ENCODE data around the gene HPF1.

DNA sequence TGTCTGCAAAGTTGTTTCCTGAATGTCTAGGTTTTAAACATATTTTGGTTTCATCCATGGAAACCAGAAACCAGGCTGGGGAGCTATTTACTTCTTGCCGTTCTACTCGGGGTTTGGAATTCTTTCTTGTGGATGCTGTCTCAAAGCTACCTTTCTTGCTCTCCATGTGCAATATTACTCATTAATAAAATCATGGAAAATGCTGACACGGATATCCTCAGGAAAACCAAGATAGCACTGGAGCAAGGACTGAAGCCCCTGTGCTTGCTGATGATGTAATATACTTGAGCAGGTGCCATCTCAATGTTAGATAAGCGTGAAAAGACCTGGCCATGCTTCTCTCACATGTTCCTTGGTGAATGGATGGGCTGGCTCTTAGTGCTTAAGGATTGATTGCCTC lies 41.5 kb upstream of the HPF1 start:
- TF ChIP-seq, protein P1, sequence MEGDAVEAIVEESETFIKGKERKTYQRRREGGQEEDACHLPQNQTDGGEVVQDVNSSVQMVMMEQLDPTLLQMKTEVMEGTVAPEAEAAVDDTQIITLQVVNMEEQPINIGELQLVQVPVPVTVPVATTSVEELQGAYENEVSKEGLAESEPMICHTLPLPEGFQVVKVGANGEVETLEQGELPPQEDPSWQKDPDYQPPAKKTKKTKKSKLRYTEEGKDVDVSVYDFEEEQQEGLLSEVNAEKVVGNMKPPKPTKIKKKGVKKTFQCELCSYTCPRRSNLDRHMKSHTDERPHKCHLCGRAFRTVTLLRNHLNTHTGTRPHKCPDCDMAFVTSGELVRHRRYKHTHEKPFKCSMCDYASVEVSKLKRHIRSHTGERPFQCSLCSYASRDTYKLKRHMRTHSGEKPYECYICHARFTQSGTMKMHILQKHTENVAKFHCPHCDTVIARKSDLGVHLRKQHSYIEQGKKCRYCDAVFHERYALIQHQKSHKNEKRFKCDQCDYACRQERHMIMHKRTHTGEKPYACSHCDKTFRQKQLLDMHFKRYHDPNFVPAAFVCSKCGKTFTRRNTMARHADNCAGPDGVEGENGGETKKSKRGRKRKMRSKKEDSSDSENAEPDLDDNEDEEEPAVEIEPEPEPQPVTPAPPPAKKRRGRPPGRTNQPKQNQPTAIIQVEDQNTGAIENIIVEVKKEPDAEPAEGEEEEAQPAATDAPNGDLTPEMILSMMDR (IDR thresholded peaks at IDR 0.05) = no peak
- TF ChIP-seq ZFX (IDR thresholded peaks at IDR 0.05; ENCODE audit: borderline replicate concordance) = no peak
